CD4-positive, alpha-beta memory T cell (primary cell): ENCODE data around the gene GOPC. TPM values are rescaled to one million over a fixed set of nuclear protein-coding genes. Genes with fewer than 3 reads are reported as not detected.

Source experiments
- CTCF ChIA-PET: fragments of 350-600 bp; sonication (Branson Sonifier 250); formaldehyde crosslinking; loops from one replicate; lab custom pipeline; 2021; ENCODE audit warnings: inconsistent platforms; ENCODE audit not compliant: partially characterized antibody; lab: Charles Lee
- POLR2A ChIA-PET: fragments of 350-600 bp; sonication (Branson Sonifier 250); formaldehyde crosslinking; loops from one replicate; lab custom pipeline; 2021; ENCODE audit not compliant: partially characterized antibody; lab: Charles Lee
- DNase-seq, 5 donors: peaks; one replicate each; pipeline versions ENCODE4 v3.0.0 to v3.0.0-alpha.2; 2020 to 2022; ENCODE audit warnings: mixed read lengths in 1 of 5
- H3K27ac ChIP-seq: one replicate; pipeline ENCODE4 v1.7.0; 2013; ENCODE audit warnings: low read depth, low read length
- H3K27me3 ChIP-seq: 2 replicates; pipeline ENCODE4 v1.7.0; 2013; ENCODE audit warnings: mild to moderate bottlenecking, low read length, moderate library complexity; ENCODE audit not compliant: insufficient read depth
- H3K36me3 ChIP-seq: 2 replicates; pipeline ENCODE4 v1.7.0; 2013; ENCODE audit warnings: mild to moderate bottlenecking, low read length, moderate library complexity; ENCODE audit not compliant: insufficient read depth
- H3K4me1 ChIP-seq: 2 replicates; pipeline ENCODE4 v1.7.0; 2013; ENCODE audit warnings: mild to moderate bottlenecking, low read length, moderate library complexity; ENCODE audit not compliant: insufficient read depth
- H3K4me3 ChIP-seq, 2 donors: one replicate each; pipeline ENCODE4 v1.7.0; 2013; ENCODE audit warnings: low read length in 2 of 2, mild to moderate bottlenecking in 1 of 2
- H3K9me3 ChIP-seq, 2 donors: one replicate each; pipeline ENCODE4 v1.7.0; 2013; ENCODE audit warnings: low read length in 2 of 2, control low read depth in 1 of 2; ENCODE audit not compliant: control insufficient read depth in 1 of 2
- H3K27ac Mint-ChIP-seq, 7 donors: one replicate each; pipeline ENCODE4 v1.8.0; 2020 to 2021; ENCODE audit warnings: mixed read lengths in 7 of 7, mild to moderate bottlenecking in 6 of 7, inconsistent platforms in 3 of 7, moderate library complexity in 3 of 7
- H3K27me3 Mint-ChIP-seq, 2 donors: one replicate each; pipeline ENCODE4 v1.8.0; 2020 to 2021; ENCODE audit warnings: mixed read lengths in 2 of 2
- H3K36me3 Mint-ChIP-seq, 2 donors: one replicate each; pipeline ENCODE4 v1.8.0; 2020 to 2021; ENCODE audit warnings: mixed read lengths in 2 of 2, inconsistent platforms in 1 of 2, mild to moderate bottlenecking in 1 of 2
- H3K4me1 Mint-ChIP-seq, 4 donors: one replicate each; pipeline ENCODE4 v1.8.0; 2020 to 2021; ENCODE audit warnings: mixed read lengths in 4 of 4, mild to moderate bottlenecking in 1 of 4
- H3K4me3 Mint-ChIP-seq, 8 donors: one replicate each; pipeline ENCODE4 v1.8.0; 2020 to 2021; ENCODE audit warnings: mixed read lengths in 8 of 8, mild to moderate bottlenecking in 7 of 8, moderate library complexity in 6 of 8, inconsistent platforms in 3 of 8
- H3K9me3 Mint-ChIP-seq, 8 donors: one replicate each; pipeline ENCODE4 v1.8.0; 2020 to 2021; ENCODE audit warnings: mixed read lengths in 8 of 8, mild to moderate bottlenecking in 5 of 8, inconsistent platforms in 3 of 8, moderate library complexity in 1 of 8
- intact Hi-C: fragments of 100-400 bp; cut with micrococcal nuclease; formaldehyde crosslinking; loops from one replicate; pipeline ENCODE4 v1.15.1; 2023
- polyA plus RNA-seq, 2 donors: library from polyadenylated mRNA; unstranded; fragments of 300-500 nt; fragmentation: Illumina TruSeq; gene quantifications; one replicate each; pipeline ENCODE4 v1.2.3, GENCODE V29; 2021
- total RNA-seq, 2 experiments: library from RNA; stranded (reverse); gene quantifications; one replicate each; pipeline ENCODE4 v1.2.3, GENCODE V29; 2021

The GOPC gene
- total and polyA plus RNA-seq, 4 experiments from 2014 or later: 14.6 to 37.8 (median 26.6) TPM

- intact Hi-C loops: loop anchor here (5.0 kb wide), 1 partner anchor 586 kb away; no protein-coding TSS in a partner anchor
- DNase-seq: no peak
- Mint-ChIP-seq H3K9me3 (no peaks in the 10 kb centered on the region), H3K36me3 (peaks cover 1 to 11% of the 10 kb centered on the region in 2 donors), H3K4me3 (no peak overlapping the region), H3K27me3 (no peaks in the 10 kb centered on the region), H3K4me1 (peaks cover 0 to 4% (median under 1%) of the 10 kb centered on the region in 4 donors), H3K27ac (no peak overlapping the region)
- Histone ChIP-seq H3K4me1 (peaks cover 5% of the 10 kb centered on the region), H3K4me3 (no peak overlapping the region), H3K27me3 (no peaks in the 10 kb centered on the region), H3K36me3 (no peaks in the 10 kb centered on the region), H3K9me3 (no peaks in the 10 kb centered on the region), H3K27ac (no peak overlapping the region)
- POLR2A ChIA-PET: interaction anchor here (0.8 kb wide), 1 partner anchor 45 kb away, joined by 3 read pairs; the partner anchor contains the start of gene GOPC
- CTCF ChIA-PET: interaction anchor here (0.8 to 16.2 kb wide), 13 partner anchors 10 to 114 kb away, joined by 3 to 232 read pairs (median 4); no protein-coding TSS in a partner anchor
These were observed 44.4 kb downstream of the GOPC start for GRCh38 chr6:117557951-117558350.

GRCh38 chr6:117555882-117556498 lies 46.3 kb downstream of the GOPC start:
- H3K36me3 ChIP-seq: no peaks in the 10 kb centered on the region
- DNase-seq: peak; percentile 41 to 58 (median 55)
- peaks cover 1 to 5% (median 3%) of the 10 kb centered on the region in 4 donors for H3K4me1 Mint-ChIP-seq
- CTCF ChIA-PET: interaction anchor here (0.9 to 16.2 kb wide), 13 partner anchors 9 to 112 kb away, joined by 3 to 232 read pairs (median 5); no protein-coding TSS in a partner anchor
- peak overlapping the region in 1 of 8 donors; percentile 25 for H3K4me3 Mint-ChIP-seq
- peaks cover 6% of the 10 kb centered on the region for H3K4me1 ChIP-seq
- no peaks in the 10 kb centered on the region for H3K9me3 ChIP-seq
- no peak overlapping the region for H3K4me3 ChIP-seq
- no peaks in the 10 kb centered on the region for H3K27me3 ChIP-seq
- no peaks in the 10 kb centered on the region for H3K27me3 Mint-ChIP-seq
- POLR2A ChIA-PET: interaction anchor here (0.6 kb wide), 1 partner anchor 42 kb away, joined by 4 read pairs; no protein-coding TSS in a partner anchor
- no peak overlapping the region for H3K27ac Mint-ChIP-seq
- H3K27ac ChIP-seq: no peak overlapping the region
- H3K36me3 Mint-ChIP-seq: peaks cover 0 to 3% of the 10 kb centered on the region in 2 donors
- no peaks in the 10 kb centered on the region for H3K9me3 Mint-ChIP-seq
- intact Hi-C loops: loop anchor here (1.0 to 5.0 kb wide), 5 partner anchors 49 to 584 kb away; no protein-coding TSS in a partner anchor

- POLR2A ChIA-PET: no interaction called here
- no peaks in the 10 kb centered on the region for H3K27me3 Mint-ChIP-seq
- peaks cover 8 to 11% (median 8%) of the 10 kb centered on the region in 4 donors for H3K4me1 Mint-ChIP-seq
- H3K4me3 Mint-ChIP-seq: no peak overlapping the region
- no peaks in the 10 kb centered on the region for H3K9me3 Mint-ChIP-seq
- H3K27me3 ChIP-seq: no peaks in the 10 kb centered on the region
- peaks cover 12% of the 10 kb centered on the region for H3K4me1 ChIP-seq
- no peak overlapping the region for H3K4me3 ChIP-seq
- intact Hi-C loops: loop anchor here (5.0 kb wide), 1 partner anchor 583 kb away; no protein-coding TSS in a partner anchor
- H3K27ac Mint-ChIP-seq: no peak overlapping the region
- H3K36me3 ChIP-seq: no peaks in the 10 kb centered on the region
- no peaks in the 10 kb centered on the region for H3K9me3 ChIP-seq
- H3K27ac ChIP-seq: no peak overlapping the region
- DNase-seq: no peak
- H3K36me3 Mint-ChIP-seq: no peaks in the 10 kb centered on the region
- CTCF ChIA-PET: interaction anchor here (0.9 to 16.2 kb wide), 15 partner anchors 8 to 111 kb away, joined by 3 to 232 read pairs (median 5); no protein-coding TSS in a partner anchor
These were observed 47.0 kb downstream of the GOPC start for GRCh38 chr6:117555262-117555849.

GRCh38 chr6:117553142-117553541 lies 49.2 kb downstream of the GOPC start:
- no peaks in the 10 kb centered on the region for H3K36me3 ChIP-seq
- intact Hi-C loops: no loop called here
- Mint-ChIP-seq H3K4me3 (no peak overlapping the region), H3K9me3 (no peaks in the 10 kb centered on the region), H3K36me3 (no peaks in the 10 kb centered on the region), H3K27me3 (no peaks in the 10 kb centered on the region), H3K4me1 (peaks cover 22 to 30% (median 28%) of the 10 kb centered on the region in 4 donors), H3K27ac (no peak overlapping the region)
- H3K9me3 ChIP-seq: no peaks in the 10 kb centered on the region
- H3K4me1 ChIP-seq: peaks cover 32% of the 10 kb centered on the region
- CTCF ChIA-PET: interaction anchor here (1.0 to 16.2 kb wide), 4 partner anchors 51 to 101 kb away, joined by 3 to 232 read pairs (median 53); no protein-coding TSS in a partner anchor
- H3K27me3 ChIP-seq: no peaks in the 10 kb centered on the region
- no peak for DNase-seq
- POLR2A ChIA-PET: interaction anchor here (6.3 kb wide), 1 partner anchor 71 kb away, joined by 75 read pairs; the partner anchor contains the start of gene DCBLD1
- no peak overlapping the region for H3K4me3 ChIP-seq
- no peak overlapping the region for H3K27ac ChIP-seq

- Mint-ChIP-seq H3K36me3 (no peaks in the 10 kb centered on the region), H3K27me3 (no peaks in the 10 kb centered on the region), H3K4me3 (no peak overlapping the region), H3K4me1 (peaks cover 22 to 33% (median 29%) of the 10 kb centered on the region in 4 donors), H3K27ac (no peak overlapping the region), H3K9me3 (no peaks in the 10 kb centered on the region)
- no peaks in the 10 kb centered on the region for H3K36me3 ChIP-seq
- DNase-seq: no peak
- H3K4me1 ChIP-seq: peaks cover 36% of the 10 kb centered on the region
- no peaks in the 10 kb centered on the region for H3K9me3 ChIP-seq
- no peak overlapping the region for H3K4me3 ChIP-seq
- intact Hi-C loops: no loop called here
- POLR2A ChIA-PET: interaction anchor here (5.2 to 6.3 kb wide), 2 partner anchors 51 to 70 kb away, joined by 55 to 75 read pairs; partner anchors contain the start of genes DCBLD1 and GOPC
- CTCF ChIA-PET: interaction anchor here (1.0 to 16.2 kb wide), 5 partner anchors 52 to 109 kb away, joined by 3 to 232 read pairs (median 34); no protein-coding TSS in a partner anchor
- no peak overlapping the region for H3K27ac ChIP-seq
- H3K27me3 ChIP-seq: no peaks in the 10 kb centered on the region
These were observed 49.7 kb downstream of the GOPC start for GRCh38 chr6:117552618-117553017.

GRCh38 chr6:117550618-117551242 lies 51.6 kb downstream of the GOPC start:
- no peaks in the 10 kb centered on the region for H3K9me3 Mint-ChIP-seq
- no peaks in the 10 kb centered on the region for H3K27me3 Mint-ChIP-seq
- ChIA-PET POLR2A (interaction anchor here (0.6 to 6.3 kb wide), 3 partner anchors 52 to 133 kb away, joined by 3 to 75 read pairs (median 55); partner anchors contain the start of genes DCBLD1 and GOPC), CTCF (interaction anchor here (4.6 to 16.2 kb wide), 3 partner anchors 54 to 99 kb away, joined by 34 to 232 read pairs (median 72); no protein-coding TSS in a partner anchor)
- Histone ChIP-seq H3K4me3 (no peak overlapping the region), H3K4me1 (peaks cover 39% of the 10 kb centered on the region), H3K9me3 (no peaks in the 10 kb centered on the region), H3K36me3 (no peaks in the 10 kb centered on the region), H3K27ac (no peak overlapping the region), H3K27me3 (no peaks in the 10 kb centered on the region)
- H3K4me3 Mint-ChIP-seq: peak overlapping the region in 5 of 8 donors; percentile 1 to 38 (median 11)
- intact Hi-C loops: no loop called here
- H3K36me3 Mint-ChIP-seq: no peaks in the 10 kb centered on the region
- H3K4me1 Mint-ChIP-seq: peaks cover 26 to 49% (median 40%) of the 10 kb centered on the region in 4 donors
- peak in 1 of 5 donors; percentile 5 for DNase-seq
- peak overlapping the region; percentile 4 to 86 (median 54) for H3K27ac Mint-ChIP-seq
